CD4-positive, alpha-beta T cell treated with Interleukin-4 for 4 hours (primary cell): Measurements from ENCODE around the gene ECE2.
"Not testable (repeated sequence)": the region's sequence is repeated elsewhere in the genome, so short reads cannot be mapped to it uniquely, and the experiment has no call there.

ENCODE experiments used
- DNase-seq: peaks from one replicate; pipeline ENCODE4 v3.0.0-alpha.2; 2020

The ECE2 gene

GRCh38 chr3:184339001-184339400 is 63.2 kb downstream of the ECE2 start:
- no peak for DNase-seq

GRCh38 chr3:184339451-184340135 is 63.8 kb downstream of the ECE2 start:
- DNase-seq = not testable (repeated sequence)

DNA sequence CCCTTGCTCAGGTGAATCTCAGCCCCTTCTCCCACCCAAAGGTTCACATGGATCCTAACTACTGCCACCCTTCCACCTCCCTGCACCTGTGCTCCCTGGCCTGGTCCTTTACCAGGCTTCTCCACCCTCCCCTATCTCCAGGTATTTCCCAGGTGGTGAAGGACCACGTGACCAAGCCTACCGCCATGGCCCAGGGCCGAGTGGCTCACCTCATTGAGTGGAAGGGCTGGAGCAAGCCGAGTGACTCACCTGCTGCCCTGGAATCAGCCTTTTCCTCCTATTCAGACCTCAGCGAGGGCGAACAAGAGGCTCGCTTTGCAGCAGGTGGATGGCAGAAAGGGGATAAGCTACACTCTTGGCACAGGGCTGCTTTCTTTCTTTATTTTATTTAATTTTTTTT is 66.1 kb downstream of the ECE2 start:
- no peak for DNase-seq
